Thyroid gland (tissue), 4 donors: ENCODE results near the gene TSPAN6.

Source experiments
- CTCF ChIP-seq, 6 experiments: fragments of 200-600 bp in 3 of 6; fragments of 450-650 bp in 3 of 6; sonication (generic) in 3 of 6; IDR thresholded peaks; one replicate each; pipeline ENCODE4 v1.5.1; 2016 to 2019; ENCODE audit warnings: antibody characterized with exemption in 6 of 6, mild to moderate bottlenecking in 2 of 6, inconsistent platforms in 1 of 6, moderate library complexity in 1 of 6
- POLR2A ChIP-seq, 2 donors: fragments of 450-650 bp; IDR thresholded peaks; one replicate each; pipeline ENCODE4 v1.6.1; 2017; ENCODE audit warnings: antibody characterized with exemption in 2 of 2, mild to moderate bottlenecking in 2 of 2, moderate library complexity in 1 of 2

DNA sequence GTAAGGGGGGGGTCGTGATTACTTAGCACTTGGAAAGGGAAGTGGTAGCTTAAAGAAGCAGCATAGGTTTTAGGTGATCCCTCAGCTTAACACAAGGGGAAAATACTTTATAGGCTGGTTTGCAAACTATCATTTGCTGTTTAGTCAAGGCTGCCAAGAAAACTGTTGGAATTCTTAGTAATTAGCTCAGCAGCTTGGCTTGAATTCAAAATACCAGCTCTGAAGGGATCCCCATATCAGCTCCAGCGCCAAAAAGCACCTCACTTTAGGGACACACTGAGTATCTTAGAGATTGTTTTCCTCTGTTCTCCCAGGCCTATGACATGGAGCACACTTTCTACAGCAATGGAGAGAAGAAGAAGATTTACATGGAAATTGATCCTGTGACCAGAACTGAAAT, 43.0 kb downstream of the TSPAN6 start:
- TF ChIP-seq CTCF (IDR thresholded peaks at IDR 0.05), result no peak
- TF ChIP-seq POLR2A (IDR thresholded peaks at IDR 0.05), result no peak
